Inferior parietal cortex (tissue), 1 donor: Measurements from ENCODE around the gene VTI1A.

ENCODE experiments used
- DNase-seq: peaks from one replicate; pipeline ENCODE4 v3.0.0-alpha.2; 2016; ENCODE audit errors: extremely low spot score

VTI1A gene

GRCh38 chr10:112782200-112782907, 335.3 kb downstream of the VTI1A start:
- DNase-seq = no peak

GRCh38 chr10:112783351-112784021, 336.5 kb downstream of the VTI1A start:
- no peak for DNase-seq

GRCh38 chr10:112784022-112784461, 337.0 kb downstream of the VTI1A start:
- no peak for DNase-seq

- no peak for DNase-seq
Measured at GRCh38 chr10:112785089-112785488, 338.1 kb downstream of the VTI1A start.

- no peak for DNase-seq
Measured at GRCh38 chr10:112789248-112789647, 342.2 kb downstream of the VTI1A start.

GRCh38 chr10:112790030-112790429, 343.0 kb downstream of the VTI1A start:
- no peak for DNase-seq

- no peak for DNase-seq
Measured at GRCh38 chr10:112790921-112791320, 343.9 kb downstream of the VTI1A start.

GRCh38 chr10:112791447-112791846, 344.4 kb downstream of the VTI1A start:
- DNase-seq = no peak

- DNase-seq = peak; percentile 17
Measured at GRCh38 chr10:112792487-112793201, 345.6 kb downstream of the VTI1A start.

GRCh38 chr10:112793202-112793921, 346.3 kb downstream of the VTI1A start:
- no peak for DNase-seq

GRCh38 chr10:112794201-112794600, 347.2 kb downstream of the VTI1A start:
- DNase-seq = no peak

- no peak for DNase-seq
Measured at GRCh38 chr10:112795067-112795466, 348.1 kb downstream of the VTI1A start.

- no peak for DNase-seq
Measured at GRCh38 chr10:112797197-112797596, 350.2 kb downstream of the VTI1A start.

GRCh38 chr10:112797855-112798254, 350.8 kb downstream of the VTI1A start:
- DNase-seq = no peak

- DNase-seq = no peak
Measured at GRCh38 chr10:112799038-112799437, 352.0 kb downstream of the VTI1A start.

- no peak for DNase-seq
Measured at GRCh38 chr10:112799726-112800510, 352.9 kb downstream of the VTI1A start.

GRCh38 chr10:112801004-112801403, 354.0 kb downstream of the VTI1A start:
- DNase-seq = no peak

- DNase-seq = no peak
Measured at GRCh38 chr10:112801748-112802147, 354.7 kb downstream of the VTI1A start.

- DNase-seq = no peak
Measured at GRCh38 chr10:112802411-112803022, 355.5 kb downstream of the VTI1A start.

GRCh38 chr10:112803961-112804401, 357.0 kb downstream of the VTI1A start:
- no peak for DNase-seq

GRCh38 chr10:112805254-112805590, 358.2 kb downstream of the VTI1A start:
- no peak for DNase-seq
